ENCODE results near the gene RFX8.

RFX8 gene

GRCh38 chr2:101371636-101372035 lies 103.3 kb downstream of the RFX8 start:
- DNase-seq (ENCODE audit: low read depth) = peak; percentile 20
- H3K4me3 ChIP-seq (ENCODE audit: low read length) = no peak overlapping the region
- TF ChIP-seq, protein P1, sequence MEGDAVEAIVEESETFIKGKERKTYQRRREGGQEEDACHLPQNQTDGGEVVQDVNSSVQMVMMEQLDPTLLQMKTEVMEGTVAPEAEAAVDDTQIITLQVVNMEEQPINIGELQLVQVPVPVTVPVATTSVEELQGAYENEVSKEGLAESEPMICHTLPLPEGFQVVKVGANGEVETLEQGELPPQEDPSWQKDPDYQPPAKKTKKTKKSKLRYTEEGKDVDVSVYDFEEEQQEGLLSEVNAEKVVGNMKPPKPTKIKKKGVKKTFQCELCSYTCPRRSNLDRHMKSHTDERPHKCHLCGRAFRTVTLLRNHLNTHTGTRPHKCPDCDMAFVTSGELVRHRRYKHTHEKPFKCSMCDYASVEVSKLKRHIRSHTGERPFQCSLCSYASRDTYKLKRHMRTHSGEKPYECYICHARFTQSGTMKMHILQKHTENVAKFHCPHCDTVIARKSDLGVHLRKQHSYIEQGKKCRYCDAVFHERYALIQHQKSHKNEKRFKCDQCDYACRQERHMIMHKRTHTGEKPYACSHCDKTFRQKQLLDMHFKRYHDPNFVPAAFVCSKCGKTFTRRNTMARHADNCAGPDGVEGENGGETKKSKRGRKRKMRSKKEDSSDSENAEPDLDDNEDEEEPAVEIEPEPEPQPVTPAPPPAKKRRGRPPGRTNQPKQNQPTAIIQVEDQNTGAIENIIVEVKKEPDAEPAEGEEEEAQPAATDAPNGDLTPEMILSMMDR (IDR thresholded peaks at IDR 0.05; ENCODE audit: insufficient read depth, low read depth, low read length, missing control alignments) = no peak

GRCh38 chr2:101369100-101369499 lies 105.8 kb downstream of the RFX8 start:
- no peak for DNase-seq (ENCODE audit: low read depth)
- TF ChIP-seq, protein P1 (IDR thresholded peaks at IDR 0.05; ENCODE audit: insufficient read depth, low read depth, low read length, missing control alignments) = no peak
- H3K4me3 ChIP-seq (ENCODE audit: low read length) = no peak overlapping the region

- DNase-seq (ENCODE audit: low read depth) = no peak
- TF ChIP-seq, protein P1 (IDR thresholded peaks at IDR 0.05; ENCODE audit: insufficient read depth, low read depth, low read length, missing control alignments) = no peak
- H3K4me3 ChIP-seq (ENCODE audit: low read length) = no peak overlapping the region
These were observed 106.5 kb downstream of the RFX8 start for GRCh38 chr2:101368376-101368775.

DNA sequence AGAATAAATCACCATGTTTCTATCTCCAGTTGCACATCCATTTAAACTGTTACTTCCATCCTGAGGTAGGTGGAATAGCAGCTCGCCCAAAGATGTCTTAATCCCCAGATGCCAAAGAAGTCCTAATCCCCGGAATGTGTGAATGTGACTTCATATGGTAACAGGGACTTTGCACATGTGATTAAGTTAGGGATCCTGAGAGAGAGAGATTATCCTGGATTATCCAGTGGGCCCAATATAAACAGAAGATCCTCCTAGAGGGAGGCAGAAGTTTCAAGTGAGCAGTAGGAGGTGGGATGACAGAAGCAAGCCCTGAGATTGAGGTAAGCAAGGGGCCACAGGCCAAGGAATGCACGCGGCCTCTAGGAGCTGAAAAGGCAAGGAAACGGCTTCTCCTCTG lies 107.4 kb downstream of the RFX8 start:
- H3K4me3 ChIP-seq (ENCODE audit: low read length) = no peak overlapping the region
- TF ChIP-seq, protein P1 (IDR thresholded peaks at IDR 0.05; ENCODE audit: insufficient read depth, low read depth, low read length, missing control alignments) = no peak
- DNase-seq (ENCODE audit: low read depth) = no peak

DNA sequence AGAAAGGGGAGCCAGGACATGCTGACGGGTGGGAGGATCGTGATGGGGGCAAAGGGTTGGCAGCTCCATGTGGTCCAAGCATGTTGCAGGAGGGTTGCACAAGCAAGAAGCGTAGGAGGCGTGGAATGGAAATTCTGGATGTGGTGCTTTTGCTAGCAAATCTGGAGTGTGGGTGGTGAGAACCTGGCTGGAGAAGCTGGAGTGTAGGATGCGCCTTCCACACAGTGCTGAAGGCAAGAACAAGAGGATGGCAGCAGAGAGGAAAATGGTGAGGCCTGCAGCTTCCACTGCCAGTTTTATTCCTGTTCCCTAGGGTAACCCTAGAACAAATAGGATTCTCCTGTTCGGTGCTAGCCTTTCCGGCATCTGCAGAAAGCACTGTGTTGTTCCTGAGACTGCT lies 110.0 kb downstream of the RFX8 start:
- H3K4me3 ChIP-seq (ENCODE audit: low read length) = no peak overlapping the region
- DNase-seq (ENCODE audit: low read depth) = no peak
- TF ChIP-seq, protein P1 (IDR thresholded peaks at IDR 0.05; ENCODE audit: insufficient read depth, low read depth, low read length, missing control alignments) = no peak

GRCh38 chr2:101362777-101363176 lies 112.1 kb downstream of the RFX8 start:
- H3K4me3 ChIP-seq (ENCODE audit: low read length) = no peak overlapping the region
- TF ChIP-seq, protein P1 (IDR thresholded peaks at IDR 0.05; ENCODE audit: insufficient read depth, low read depth, low read length, missing control alignments) = no peak
- DNase-seq (ENCODE audit: low read depth) = no peak

DNA sequence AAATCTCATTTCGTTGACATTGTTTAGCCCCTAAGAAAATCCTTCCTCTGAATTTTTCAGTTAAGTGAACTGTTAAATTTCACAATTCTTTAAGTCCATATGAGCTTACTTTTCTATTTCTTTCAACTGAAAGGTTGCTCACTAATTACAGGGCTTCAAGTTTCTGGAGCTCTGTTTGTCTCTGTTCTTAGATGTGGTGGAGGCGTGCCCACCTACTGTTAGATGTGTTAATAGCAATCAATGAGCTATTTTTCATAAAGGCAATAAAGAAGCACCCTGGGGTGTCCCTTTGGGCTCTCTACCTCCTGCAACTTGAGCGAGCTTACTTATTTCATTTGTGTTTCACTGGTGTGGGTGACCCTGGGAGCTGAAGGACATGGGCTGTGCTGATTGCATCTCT lies 112.6 kb downstream of the RFX8 start:
- no peak for DNase-seq (ENCODE audit: low read depth)
- TF ChIP-seq, protein P1 (IDR thresholded peaks at IDR 0.05; ENCODE audit: insufficient read depth, low read depth, low read length, missing control alignments) = no peak

More for the DNA sequence above, 112.6 kb downstream of the RFX8 start:
- no peak overlapping the region for H3K4me3 ChIP-seq (ENCODE audit: low read length)

Data from epithelial cell of esophagus (primary cell).